NCI-H2196 treated with DMSO at 0.1 percent for 48 hours (cell line): Measurements from ENCODE around the gene ELOB.

Experiments
- DNase-seq: peaks from one replicate; lab custom pipeline; 2025; ENCODE audit not compliant: unreplicated experiment; lab: John Stamatoyannopoulos, UW

Gene ELOB

DNA sequence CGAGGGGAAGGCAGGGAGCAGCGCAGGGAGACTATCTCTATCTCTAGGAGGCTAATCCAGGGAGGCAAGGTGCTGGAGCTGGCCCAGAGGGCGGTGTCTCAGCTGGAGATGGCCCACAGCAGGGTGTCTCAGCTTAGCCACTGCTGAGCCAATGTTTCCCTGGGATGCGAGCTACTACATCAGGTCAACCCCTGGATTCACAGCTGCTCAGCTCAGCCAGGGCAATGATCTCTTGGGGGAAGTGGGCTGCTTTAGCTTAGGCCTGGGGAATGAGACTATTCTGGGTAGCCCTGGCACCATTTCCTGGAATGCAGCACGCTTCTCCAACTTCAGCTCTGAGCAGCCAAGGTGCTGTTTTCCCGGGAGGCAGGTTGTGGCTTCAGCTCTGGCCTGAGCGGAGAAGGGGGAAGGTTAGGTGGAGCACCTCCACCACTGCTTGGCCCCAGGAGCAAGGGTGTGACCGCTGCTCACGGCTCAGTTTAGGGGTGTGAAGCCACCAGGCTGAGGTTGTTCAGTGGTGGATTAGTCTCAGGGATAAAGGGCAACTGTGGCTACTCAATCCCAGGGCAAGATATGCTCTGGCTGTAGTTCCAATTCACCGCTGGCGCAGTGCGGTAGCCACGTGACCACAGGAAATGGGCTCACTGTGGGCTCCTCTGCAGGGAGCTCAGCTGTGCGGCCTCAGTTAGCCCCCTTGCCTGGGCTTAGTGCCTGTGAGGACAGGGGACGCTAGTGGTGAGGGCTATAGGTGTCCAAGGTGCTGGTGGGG lies 34.8 kb upstream of the ELOB start:
- DNase-seq, result no peak

- DNase-seq, result no peak
Measured at GRCh38 chr16:2810651-2811050, 33.6 kb upstream of the ELOB start.

- DNase-seq, result no peak
Measured at GRCh38 chr16:2809149-2809760, 32.2 kb upstream of the ELOB start.

DNA sequence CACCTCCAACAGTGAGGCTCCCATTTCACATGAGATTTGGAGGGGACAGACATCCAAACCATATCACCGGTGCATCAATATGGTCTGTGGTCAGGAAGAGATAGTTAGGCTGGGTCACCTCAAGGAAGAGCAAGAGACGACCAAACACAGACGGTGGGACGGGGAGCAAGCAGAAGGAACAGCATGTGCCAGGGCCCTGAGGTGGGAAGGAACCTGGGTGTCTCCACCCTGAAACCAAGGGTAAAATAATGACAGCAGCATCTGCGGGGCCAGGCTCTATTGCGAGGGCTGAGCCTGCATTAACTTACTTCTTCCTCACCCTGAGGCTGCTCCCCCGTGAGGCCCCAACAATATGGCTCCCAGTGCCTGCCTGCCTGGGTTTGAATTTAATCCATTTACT lies 31.1 kb upstream of the ELOB start:
- DNase-seq, result no peak

- DNase-seq, result no peak
Measured at GRCh38 chr16:2806286-2806685, 29.2 kb upstream of the ELOB start.

DNA sequence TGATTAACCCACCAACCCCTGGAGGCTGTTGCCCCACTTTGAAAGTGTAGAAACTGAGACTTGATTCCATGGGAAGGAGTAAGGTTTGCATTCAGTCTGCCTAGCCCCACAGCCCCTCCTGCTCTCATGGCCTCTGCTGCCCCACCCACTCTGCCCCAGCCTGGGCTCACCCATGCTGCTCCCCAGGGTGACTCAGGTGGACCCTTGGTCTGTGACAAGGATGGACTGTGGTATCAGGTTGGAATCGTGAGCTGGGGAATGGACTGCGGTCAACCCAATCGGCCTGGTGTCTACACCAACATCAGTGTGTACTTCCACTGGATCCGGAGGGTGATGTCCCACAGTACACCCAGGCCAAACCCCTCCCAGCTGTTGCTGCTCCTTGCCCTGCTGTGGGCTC lies 27.6 kb upstream of the ELOB start:
- no peak for DNase-seq

DNA sequence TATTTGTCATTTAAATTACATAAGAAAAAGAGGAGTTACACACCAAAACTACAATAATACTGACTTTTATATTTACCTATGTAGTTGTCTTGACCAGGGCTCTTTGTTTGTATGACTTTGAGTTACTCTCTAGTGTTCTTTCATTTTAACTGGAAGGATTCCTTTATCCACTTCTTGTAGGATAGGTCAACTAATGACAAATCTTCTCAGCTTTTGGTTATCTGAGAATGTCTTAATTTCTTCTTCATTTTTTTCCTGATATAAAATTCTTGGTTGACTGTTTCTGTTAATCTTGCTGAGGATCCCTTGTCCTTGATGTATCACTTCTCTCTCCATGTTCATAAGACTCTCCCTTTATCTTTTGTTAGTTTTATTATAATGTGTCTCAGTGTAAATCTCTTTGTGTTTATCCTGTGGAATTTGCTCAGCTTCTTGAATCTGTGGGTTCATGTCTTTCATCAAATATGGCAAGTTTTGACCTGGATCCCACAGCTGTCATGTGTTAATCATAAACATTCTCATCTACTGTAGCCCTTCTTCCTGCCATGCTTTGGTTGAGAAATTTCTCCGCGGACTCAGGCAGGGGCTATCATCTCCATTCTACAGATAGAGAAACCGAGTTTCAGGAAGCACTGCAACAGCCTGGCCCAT lies 26.6 kb upstream of the ELOB start:
- DNase-seq, result no peak

DNA sequence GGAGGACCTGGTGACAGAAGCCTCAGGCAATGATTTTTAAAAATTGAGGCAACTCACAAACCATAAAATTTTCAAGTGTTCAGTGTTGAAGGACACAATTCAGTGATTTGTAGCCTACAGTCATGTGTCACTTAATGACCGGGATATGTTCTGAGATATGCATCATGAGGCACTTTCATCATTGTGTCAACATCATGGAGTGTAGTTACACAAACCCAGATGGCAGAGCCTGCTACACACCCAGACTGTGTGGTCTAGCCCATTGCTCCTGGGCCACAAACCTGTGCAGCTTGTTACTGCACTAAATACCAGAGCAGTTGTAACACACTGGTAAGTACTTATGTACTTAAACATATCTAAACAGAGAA lies 22.8 kb upstream of the ELOB start:
- DNase-seq, result no peak

- no peak for DNase-seq
Measured at GRCh38 chr16:2799205-2799858, 22.3 kb upstream of the ELOB start.

GRCh38 chr16:2798723-2799204 lies 21.7 kb upstream of the ELOB start:
- no peak for DNase-seq

GRCh38 chr16:2795395-2796143 lies 18.5 kb upstream of the ELOB start:
- no peak for DNase-seq

GRCh38 chr16:2792940-2793339 lies 15.9 kb upstream of the ELOB start:
- no peak for DNase-seq

GRCh38 chr16:2791174-2791573 lies 14.1 kb upstream of the ELOB start:
- DNase-seq, result no peak

DNA sequence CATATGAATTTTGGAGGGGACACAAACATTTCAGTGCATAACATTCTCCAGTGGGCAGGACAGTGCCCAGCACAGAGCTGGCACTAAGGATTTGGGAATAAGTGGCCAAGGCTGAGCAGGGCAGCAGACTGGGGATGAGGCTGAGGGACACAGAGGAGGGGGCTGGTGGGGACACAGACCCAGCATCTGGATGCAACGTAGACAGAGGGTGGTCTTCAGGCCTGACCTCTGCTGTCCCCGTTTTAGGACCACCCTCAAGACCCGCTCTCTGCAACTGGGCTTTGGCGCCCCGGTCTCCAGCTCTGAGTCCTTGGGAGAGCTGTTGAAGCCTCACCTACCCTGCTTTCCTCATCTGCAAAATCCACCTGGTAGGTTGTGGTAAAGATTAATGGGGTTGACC lies 13.6 kb upstream of the ELOB start:
- no peak for DNase-seq

- DNase-seq, result no peak
Measured at GRCh38 chr16:2787961-2788360, 10.9 kb upstream of the ELOB start.

- no peak for DNase-seq
Measured at GRCh38 chr16:2787406-2787805, 10.3 kb upstream of the ELOB start, which contains the start of gene PRSS33. Gene PRSS33 (minus strand): TSS chr16:2787560. CDS start chr16:2786547, 1,013 bp downstream.

- no peak for DNase-seq
Measured at GRCh38 chr16:2786826-2787151, 9.7 kb upstream of the ELOB start.

DNA sequence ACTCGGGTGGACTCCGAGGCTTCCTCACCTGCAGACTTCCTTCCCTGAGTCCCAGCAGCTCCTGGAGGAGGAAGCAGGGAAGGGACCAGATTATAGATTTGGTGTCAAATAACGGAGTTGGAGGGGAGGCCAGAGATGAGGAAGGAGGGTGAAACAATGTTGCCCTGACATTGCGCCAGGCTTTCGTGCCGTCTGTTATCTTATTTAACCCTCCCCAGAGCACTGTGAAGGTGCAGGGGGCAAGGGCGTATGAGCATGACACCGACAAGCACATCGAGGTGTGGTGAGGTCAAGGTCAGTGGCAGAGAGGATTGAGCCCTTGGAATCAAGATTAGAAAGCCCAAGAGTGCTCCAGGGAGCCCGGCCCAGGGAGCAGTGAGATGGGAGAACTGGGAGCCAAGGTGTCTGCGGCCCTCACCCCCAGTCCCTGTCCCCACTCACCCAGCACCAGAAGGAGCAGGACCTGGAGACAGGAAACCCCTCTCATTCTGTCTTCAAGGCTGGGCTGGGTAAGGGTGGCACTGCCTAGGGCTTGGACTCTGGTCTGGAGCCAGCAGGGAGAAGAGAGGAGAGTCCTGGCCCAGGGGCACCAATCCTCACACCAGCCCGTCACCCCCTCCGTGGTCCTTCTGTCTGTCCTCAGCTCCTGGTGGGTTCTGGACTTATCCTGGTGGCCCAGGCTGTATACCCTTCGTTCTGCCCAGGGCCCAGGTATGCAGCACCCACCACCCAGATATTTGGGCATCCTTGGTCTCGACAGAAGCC lies 9.2 kb upstream of the ELOB start:
- no peak for DNase-seq

- peak; percentile 48 for DNase-seq
Measured at GRCh38 chr16:2785101-2785991, 8.3 kb upstream of the ELOB start.
